Activated T-helper 17 cell treated with anti-CD3 and anti-CD28 coated beads, Interleukin-2, amount 50 U/mL, for 72 hours (primary cell): Measurements from ENCODE around the gene PDP2. TPM values are rescaled to one million over a fixed set of nuclear protein-coding genes. Genes with fewer than 3 reads are reported as not detected.
"Not testable (repeated sequence)": the region's sequence is repeated elsewhere in the genome, so short reads cannot be mapped to it uniquely, and the experiment has no call there.

Experiments
- ATAC-seq: fragments of 150-1000 bp; cut with Tn5 transposase; replicated peaks from 2 replicates; pipeline ENCODE4 v1.10.0; 2021; ENCODE audit warnings: mild to moderate bottlenecking, moderate library complexity
- H3K27ac Mint-ChIP-seq: one replicate; pipeline ENCODE4 v1.8.0; 2022; ENCODE audit warnings: mixed read lengths
- H3K27me3 Mint-ChIP-seq: one replicate; pipeline ENCODE4 v1.8.0; 2022; ENCODE audit warnings: mixed read lengths
- H3K36me3 Mint-ChIP-seq: one replicate; pipeline ENCODE4 v1.8.0; 2022; ENCODE audit warnings: low read depth, mild to moderate bottlenecking, mixed read lengths
- H3K4me1 Mint-ChIP-seq: one replicate; pipeline ENCODE4 v1.8.0; 2022; ENCODE audit warnings: mixed read lengths
- H3K4me3 Mint-ChIP-seq: one replicate; pipeline ENCODE4 v1.8.0; 2022; ENCODE audit warnings: mild to moderate bottlenecking, mixed read lengths
- H3K9me3 Mint-ChIP-seq: one replicate; pipeline ENCODE4 v1.8.0; 2022; ENCODE audit warnings: mixed read lengths
- total RNA-seq, 2 donors: library from RNA; stranded (reverse); gene quantifications; one replicate each; pipeline ENCODE4 v1.2.3, GENCODE V29; 2022

The PDP2 gene
- total RNA-seq, 2 donors from 2014 or later: 33.5 to 76.6 TPM

- H3K27me3 Mint-ChIP-seq: no peaks in the 10 kb centered on the region
- peaks cover 21% of the 10 kb centered on the region for H3K4me1 Mint-ChIP-seq
- no peak for ATAC-seq
- no peaks in the 10 kb centered on the region for H3K9me3 Mint-ChIP-seq
- H3K36me3 Mint-ChIP-seq: peaks cover 93% of the 10 kb centered on the region
- H3K27ac Mint-ChIP-seq: no peak overlapping the region
- H3K4me3 Mint-ChIP-seq: peak overlapping the region; percentile 39
Observed at GRCh38 chr16:66886914-66887313, 6.6 kb downstream of the PDP2 start.

DNA sequence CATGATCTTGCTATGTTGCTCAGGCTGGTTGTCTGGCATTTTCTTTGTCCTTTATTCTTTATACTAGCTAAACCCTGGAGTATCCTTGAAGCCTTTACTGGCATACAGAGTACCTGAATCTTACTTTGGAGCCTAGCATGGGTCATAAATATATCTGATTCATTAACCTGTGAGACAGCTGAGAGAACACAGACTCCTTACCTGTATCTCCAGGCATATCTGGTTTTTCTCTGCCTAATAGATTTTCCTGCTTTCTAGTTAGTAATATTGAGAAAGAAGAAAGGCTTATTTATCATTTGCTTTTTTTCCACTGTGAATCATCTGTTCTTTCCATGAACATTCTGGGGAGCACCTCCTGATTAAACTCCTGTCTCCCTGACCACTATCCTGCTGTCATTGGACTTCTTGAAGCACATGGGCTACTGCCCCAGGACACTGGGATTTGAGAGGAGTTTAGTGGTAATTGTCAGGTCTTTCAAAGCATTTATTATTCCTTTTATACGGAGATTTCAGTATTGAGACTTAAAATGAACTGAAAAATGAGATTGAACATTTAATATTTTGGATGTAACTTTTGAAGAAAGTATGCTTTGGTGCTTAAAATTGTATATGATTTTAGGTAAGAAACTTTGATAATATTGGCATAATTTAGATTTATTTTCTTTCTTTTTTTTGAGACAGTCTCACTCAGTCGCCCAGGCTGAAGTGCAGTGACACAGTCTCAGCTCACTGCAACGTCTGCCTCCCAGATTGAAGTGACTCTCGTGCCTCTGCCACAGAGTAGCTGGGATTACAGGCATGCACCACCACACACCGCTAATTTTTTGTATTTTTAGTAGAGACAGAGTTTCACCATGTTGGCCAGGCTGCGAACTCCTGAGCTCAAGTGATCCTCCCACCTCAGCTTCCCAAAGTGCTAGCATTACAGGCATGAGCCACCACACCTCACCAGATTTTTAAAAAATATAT is 8.6 kb downstream of the PDP2 start:
- H3K4me3 Mint-ChIP-seq: peak overlapping the region; percentile 51
- ATAC-seq: peak; percentile 60
- peaks cover 85% of the 10 kb centered on the region for H3K36me3 Mint-ChIP-seq
- no peaks in the 10 kb centered on the region for H3K27me3 Mint-ChIP-seq
- H3K9me3 Mint-ChIP-seq: no peaks in the 10 kb centered on the region
- H3K4me1 Mint-ChIP-seq: peaks cover 26% of the 10 kb centered on the region
- peak overlapping the region; percentile 82 for H3K27ac Mint-ChIP-seq

GRCh38 chr16:66889622-66890021 is 9.3 kb downstream of the PDP2 start:
- peaks cover 78% of the 10 kb centered on the region for H3K36me3 Mint-ChIP-seq
- no peak overlapping the region for H3K4me3 Mint-ChIP-seq
- ATAC-seq: no peak

GRCh38 chr16:66890799-66891198 is 10.5 kb downstream of the PDP2 start:
- Mint-ChIP-seq H3K27me3 (no peaks in the 10 kb centered on the region), H3K9me3 (no peaks in the 10 kb centered on the region), H3K27ac (peak overlapping the region; percentile 43), H3K36me3 (peaks cover 66% of the 10 kb centered on the region), H3K4me3 (no peak overlapping the region), H3K4me1 (peaks cover 17% of the 10 kb centered on the region)
- no peak for ATAC-seq

More at GRCh38 chr16:66889622-66890021, 9.3 kb downstream of the PDP2 start:
- Mint-ChIP-seq H3K27ac (no peak overlapping the region), H3K27me3 (no peaks in the 10 kb centered on the region), H3K4me1 (peaks cover 26% of the 10 kb centered on the region), H3K9me3 (no peaks in the 10 kb centered on the region)

GRCh38 chr16:66891360-66891759 is 11.0 kb downstream of the PDP2 start:
- H3K27ac Mint-ChIP-seq: peak overlapping the region; percentile 43

DNA sequence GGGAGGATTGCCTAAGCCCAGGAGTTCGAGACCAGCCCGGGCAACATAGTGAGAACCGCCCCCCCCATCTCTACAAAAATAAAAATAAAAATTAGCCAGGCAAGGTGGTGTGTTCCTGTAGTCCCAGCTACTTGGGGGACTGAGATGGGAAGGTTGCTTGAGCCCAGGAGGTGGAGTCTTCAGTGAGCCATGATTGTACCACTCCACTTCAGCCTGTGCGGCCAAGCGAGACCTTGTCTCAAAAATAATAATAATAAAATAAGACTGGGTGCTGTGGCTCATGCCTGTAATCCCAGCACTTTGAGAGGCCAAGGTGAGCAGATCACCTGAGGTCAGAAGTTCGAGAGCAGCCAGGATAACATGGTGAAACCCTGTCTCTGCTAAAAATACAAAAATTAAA is 11.5 kb downstream of the PDP2 start:
- Mint-ChIP-seq H3K9me3 (no peaks in the 10 kb centered on the region), H3K27me3 (no peaks in the 10 kb centered on the region), H3K4me3 (no peak overlapping the region), H3K27ac (no peak overlapping the region), H3K36me3 (peaks cover 56% of the 10 kb centered on the region), H3K4me1 (peaks cover 15% of the 10 kb centered on the region)
- ATAC-seq: no peak

More at GRCh38 chr16:66891360-66891759, 11.0 kb downstream of the PDP2 start:
- H3K4me3 Mint-ChIP-seq: no peak overlapping the region
- H3K27me3 Mint-ChIP-seq: no peaks in the 10 kb centered on the region
- H3K9me3 Mint-ChIP-seq: no peaks in the 10 kb centered on the region
- H3K4me1 Mint-ChIP-seq: peaks cover 15% of the 10 kb centered on the region
- no peak for ATAC-seq
- peaks cover 61% of the 10 kb centered on the region for H3K36me3 Mint-ChIP-seq

- ATAC-seq: no peak
- H3K9me3 Mint-ChIP-seq: no peaks in the 10 kb centered on the region
Observed at GRCh38 chr16:66894055-66894454, 13.7 kb downstream of the PDP2 start.

GRCh38 chr16:66894948-66895688 is 14.8 kb downstream of the PDP2 start:
- Mint-ChIP-seq H3K27me3 (no peaks in the 10 kb centered on the region), H3K27ac (no peak overlapping the region), H3K9me3 (no peaks in the 10 kb centered on the region), H3K36me3 (peaks cover 23% of the 10 kb centered on the region), H3K4me1 (peaks cover 4% of the 10 kb centered on the region), H3K4me3 (no peak overlapping the region)
- ATAC-seq: peak; percentile 94

More at GRCh38 chr16:66894055-66894454, 13.7 kb downstream of the PDP2 start:
- Mint-ChIP-seq H3K27ac (no peak overlapping the region), H3K27me3 (no peaks in the 10 kb centered on the region), H3K4me3 (no peak overlapping the region), H3K36me3 (peaks cover 34% of the 10 kb centered on the region), H3K4me1 (peaks cover 4% of the 10 kb centered on the region)

GRCh38 chr16:66895689-66895979 is 15.3 kb downstream of the PDP2 start:
- Mint-ChIP-seq H3K27me3 (no peaks in the 10 kb centered on the region), H3K9me3 (no peaks in the 10 kb centered on the region), H3K4me3 (no peak overlapping the region), H3K36me3 (peaks cover 20% of the 10 kb centered on the region), H3K27ac (no peak overlapping the region), H3K4me1 (peaks cover 4% of the 10 kb centered on the region)
- no peak for ATAC-seq

- peak overlapping the region; percentile 51 for H3K27ac Mint-ChIP-seq
- peaks cover 4% of the 10 kb centered on the region for H3K4me1 Mint-ChIP-seq
Observed at GRCh38 chr16:66895999-66896398, 15.7 kb downstream of the PDP2 start.

GRCh38 chr16:66896682-66897081 is 16.4 kb downstream of the PDP2 start:
- H3K9me3 Mint-ChIP-seq, H3K4me1 Mint-ChIP-seq, H3K36me3 Mint-ChIP-seq, H3K27me3 Mint-ChIP-seq, ATAC-seq, H3K4me3 Mint-ChIP-seq: not testable (repeated sequence)
- H3K27ac Mint-ChIP-seq: peak overlapping the region; percentile 51

More at GRCh38 chr16:66895999-66896398, 15.7 kb downstream of the PDP2 start:
- ATAC-seq: no peak
- Mint-ChIP-seq H3K27me3 (no peaks in the 10 kb centered on the region), H3K9me3 (no peaks in the 10 kb centered on the region), H3K36me3 (peaks cover 16% of the 10 kb centered on the region), H3K4me3 (no peak overlapping the region)

GRCh38 chr16:66898207-66898606 is 17.9 kb downstream of the PDP2 start:
- H3K9me3 Mint-ChIP-seq: no peaks in the 10 kb centered on the region
- H3K36me3 Mint-ChIP-seq: peaks cover under 1% of the 10 kb centered on the region
- H3K4me1 Mint-ChIP-seq: no peaks in the 10 kb centered on the region
- H3K27me3 Mint-ChIP-seq: no peaks in the 10 kb centered on the region
- no peak overlapping the region for H3K27ac Mint-ChIP-seq
- no peak for ATAC-seq
- H3K4me3 Mint-ChIP-seq: no peak overlapping the region

DNA sequence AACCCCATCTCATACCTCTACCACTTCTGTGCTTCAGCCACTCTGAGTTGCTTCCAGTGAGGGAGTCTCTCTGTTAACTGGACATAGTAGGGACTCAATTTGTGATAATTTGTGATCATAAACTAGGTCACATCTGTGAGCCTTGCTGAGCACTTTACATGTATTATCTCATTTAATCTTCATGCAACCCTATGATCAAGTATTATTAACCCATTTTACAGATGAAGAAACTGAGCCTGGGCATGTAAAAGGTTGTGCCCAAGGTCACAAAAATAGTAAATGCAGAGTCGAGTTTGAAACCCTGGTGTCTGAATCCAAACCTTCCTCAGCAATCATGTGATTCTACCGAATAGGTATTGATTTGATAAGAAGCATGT is 18.6 kb downstream of the PDP2 start:
- Mint-ChIP-seq H3K27me3 (no peaks in the 10 kb centered on the region), H3K4me3 (no peak overlapping the region), H3K27ac (peak overlapping the region; percentile 11), H3K36me3 (no peaks in the 10 kb centered on the region), H3K9me3 (no peaks in the 10 kb centered on the region), H3K4me1 (no peaks in the 10 kb centered on the region)
- ATAC-seq: no peak

- Mint-ChIP-seq H3K9me3 (no peaks in the 10 kb centered on the region), H3K36me3 (no peaks in the 10 kb centered on the region), H3K4me1 (no peaks in the 10 kb centered on the region), H3K27me3 (no peaks in the 10 kb centered on the region), H3K27ac (peak overlapping the region; percentile 11), H3K4me3 (no peak overlapping the region)
- no peak for ATAC-seq
Observed at GRCh38 chr16:66899310-66899944, 19.1 kb downstream of the PDP2 start.
